WERI-Rb-1 (cell line): ENCODE data around the gene ABCB9.

Experiments used
- DNase-seq: peaks from one replicate; pipeline ENCODE4 v3.0.0-alpha.2; 2020
- H3K27ac ChIP-seq: fragments of 250-450 bp; sonication (Bioruptor Pico); 2 replicates; pipeline ENCODE4 v1.5.1; 2020; ENCODE audit warnings: mild to moderate bottlenecking, moderate library complexity
- H3K27me3 ChIP-seq: fragments of 250-450 bp; sonication (Bioruptor Pico); 2 replicates; pipeline ENCODE4 v1.5.1; 2021; ENCODE audit warnings: mild to moderate bottlenecking, low read depth, moderate library complexity; ENCODE audit not compliant: insufficient read depth, severe bottlenecking
- H3K36me3 ChIP-seq: fragments of 250-450 bp; sonication (Bioruptor Pico); 2 replicates; pipeline ENCODE4 v1.5.1; 2020; ENCODE audit warnings: mild to moderate bottlenecking, moderate library complexity
- H3K4me3 ChIP-seq: 2 replicates; pipeline ENCODE4 v1.5.1; 2011; ENCODE audit warnings: low read depth, mild to moderate bottlenecking, control low read depth, low read length
- H3K9me3 ChIP-seq: fragments of 250-450 bp; sonication (Bioruptor Pico); 2 replicates; pipeline ENCODE4 v1.5.1; 2021; ENCODE audit warnings: mild to moderate bottlenecking, moderate library complexity; ENCODE audit not compliant: severe bottlenecking
- TF ChIP-seq, protein P1 (sequence below): IDR thresholded peaks from 2 replicates; pipeline ENCODE4 v1.5.1; 2011; ENCODE audit warnings: low read depth, mild to moderate bottlenecking, control low read depth, inconsistent platforms, low read length

The ABCB9 gene

GRCh38 chr12:122974892-122975789, 8.9 kb upstream of the ABCB9 start, which contains the start of gene OGFOD2:
TSS of gene OGFOD2 (plus strand) at chr12:122975244. CDS start at chr12:122975252, 8 bp downstream.
- Histone ChIP-seq H3K27me3 (no peaks in the 10 kb centered on the region), H3K9me3 (no peaks in the 10 kb centered on the region), H3K36me3 (peaks cover 10% of the 10 kb centered on the region), H3K27ac (peak within 1 kb of the TSS; percentile 97), H3K4me3 (peak within 1 kb of the TSS; percentile 93)
- peak; percentile 92 for DNase-seq
- TF ChIP-seq, protein P1, sequence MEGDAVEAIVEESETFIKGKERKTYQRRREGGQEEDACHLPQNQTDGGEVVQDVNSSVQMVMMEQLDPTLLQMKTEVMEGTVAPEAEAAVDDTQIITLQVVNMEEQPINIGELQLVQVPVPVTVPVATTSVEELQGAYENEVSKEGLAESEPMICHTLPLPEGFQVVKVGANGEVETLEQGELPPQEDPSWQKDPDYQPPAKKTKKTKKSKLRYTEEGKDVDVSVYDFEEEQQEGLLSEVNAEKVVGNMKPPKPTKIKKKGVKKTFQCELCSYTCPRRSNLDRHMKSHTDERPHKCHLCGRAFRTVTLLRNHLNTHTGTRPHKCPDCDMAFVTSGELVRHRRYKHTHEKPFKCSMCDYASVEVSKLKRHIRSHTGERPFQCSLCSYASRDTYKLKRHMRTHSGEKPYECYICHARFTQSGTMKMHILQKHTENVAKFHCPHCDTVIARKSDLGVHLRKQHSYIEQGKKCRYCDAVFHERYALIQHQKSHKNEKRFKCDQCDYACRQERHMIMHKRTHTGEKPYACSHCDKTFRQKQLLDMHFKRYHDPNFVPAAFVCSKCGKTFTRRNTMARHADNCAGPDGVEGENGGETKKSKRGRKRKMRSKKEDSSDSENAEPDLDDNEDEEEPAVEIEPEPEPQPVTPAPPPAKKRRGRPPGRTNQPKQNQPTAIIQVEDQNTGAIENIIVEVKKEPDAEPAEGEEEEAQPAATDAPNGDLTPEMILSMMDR, result no peak

- peak; percentile 98 for DNase-seq
- Histone ChIP-seq H3K36me3 (peaks cover 10% of the 10 kb centered on the region), H3K4me3 (peak overlapping the region; percentile 93), H3K27me3 (no peaks in the 10 kb centered on the region), H3K9me3 (no peaks in the 10 kb centered on the region), H3K27ac (peak overlapping the region; percentile 97)
- TF ChIP-seq, protein P1, result no peak
Observed at GRCh38 chr12:122974274-122974891, 8.1 kb upstream of the ABCB9 start.

GRCh38 chr12:122969676-122970075, 3.4 kb upstream of the ABCB9 start:
- DNase-seq, result no peak
- no peaks in the 10 kb centered on the region for H3K9me3 ChIP-seq

GRCh38 chr12:122968104-122968503, 1.8 kb upstream of the ABCB9 start:
- Histone ChIP-seq H3K36me3 (no peaks in the 10 kb centered on the region), H3K9me3 (no peaks in the 10 kb centered on the region), H3K27ac (no peak overlapping the region), H3K27me3 (no peaks in the 10 kb centered on the region), H3K4me3 (no peak overlapping the region)
- TF ChIP-seq, protein P1, result no peak
- DNase-seq, result no peak

More at GRCh38 chr12:122969676-122970075, 3.4 kb upstream of the ABCB9 start:
- H3K27me3 ChIP-seq, result no peaks in the 10 kb centered on the region
- TF ChIP-seq, protein P1, result no peak
- H3K36me3 ChIP-seq, result no peaks in the 10 kb centered on the region
- no peak overlapping the region for H3K27ac ChIP-seq
- H3K4me3 ChIP-seq, result no peak overlapping the region

- no peaks in the 10 kb centered on the region for H3K9me3 ChIP-seq
- H3K27me3 ChIP-seq, result no peaks in the 10 kb centered on the region
- TF ChIP-seq, protein P1, result no peak
- no peak overlapping the region for H3K27ac ChIP-seq
- no peak for DNase-seq
- no peaks in the 10 kb centered on the region for H3K36me3 ChIP-seq
- no peak overlapping the region for H3K4me3 ChIP-seq
Observed at GRCh38 chr12:122966743-122967550, 684 bp upstream of the ABCB9 start.
